B cell (primary cell): ENCODE data around the gene TNFRSF1B. TPM values are rescaled to one million over a fixed set of nuclear protein-coding genes. Genes with fewer than 3 reads are reported as not detected.

Experiments used
- ATAC-seq: fragments of 200-7000 bp; cut with Tn5 transposase; one replicate; pipeline ENCODE4 v1.10.0; 2021; ENCODE audit warnings: low read depth, mild to moderate bottlenecking, moderate number of reproducible peaks, moderate library complexity
- CTCF ChIA-PET: fragments of 350-600 bp; sonication (Branson Sonifier 250); formaldehyde crosslinking; loops from one replicate; lab custom pipeline; 2021; ENCODE audit warnings: antibody characterized with exemption, inconsistent platforms; lab: Charles Lee
- POLR2A ChIA-PET: fragments of 350-600 bp; sonication (Branson Sonifier 250); formaldehyde crosslinking; loops from one replicate; lab custom pipeline; 2021; ENCODE audit warnings: antibody characterized with exemption; lab: Charles Lee
- DNase-seq: peaks from one replicate; pipeline ENCODE4 v3.0.0; 2013
- H2AFZ ChIP-seq: 2 replicates; pipeline ENCODE4 v1.6.1; 2012; ENCODE audit warnings: mild to moderate bottlenecking, low read depth, low read length; ENCODE audit not compliant: insufficient read depth, poor library complexity, severe bottlenecking
- H3K27ac ChIP-seq, 2 donors: 1 replicate in 1 of 2; 2 replicates in 1 of 2; pipeline ENCODE4 v1.5.1; 2012 to 2013; ENCODE audit warnings: low read length in 2 of 2, mild to moderate bottlenecking in 2 of 2, moderate library complexity in 1 of 2
- H3K27me3 ChIP-seq, 4 experiments: fragments of 200-600 bp in 1 of 4; sonication (generic) in 1 of 4; replicated peaks in 1 of 4; 1 replicate in 2 of 4; 2 replicates in 2 of 4; pipeline versions ENCODE4 v1.6.1 to v1.7.0; 2013 to 2016; ENCODE audit warnings: low read length in 3 of 4, mild to moderate bottlenecking in 2 of 4, mixed read lengths in 1 of 4, moderate library complexity in 1 of 4; ENCODE audit not compliant: insufficient read depth in 4 of 4, control insufficient read depth in 3 of 4; ENCODE audit errors: control extremely low read depth in 1 of 4
- H3K36me3 ChIP-seq, 2 experiments: replicated peaks in 1 of 2; 1 replicate in 1 of 2; 2 replicates in 1 of 2; pipeline versions ENCODE4 v1.6.1 to v1.7.1; 2013; ENCODE audit warnings: low read length in 1 of 2; ENCODE audit not compliant: insufficient read depth in 2 of 2, control insufficient read depth in 1 of 2; ENCODE audit errors: control extremely low read depth in 1 of 2, extremely low read depth in 1 of 2
- H3K4me1 ChIP-seq, 2 donors: fragments of 200-600 bp in 1 of 2; sonication (generic) in 1 of 2; 1 replicate in 1 of 2; 2 replicates in 1 of 2; pipeline versions ENCODE4 v1.5.1 to v1.6.1; 2013 to 2017; ENCODE audit warnings: low read length in 2 of 2; ENCODE audit not compliant: control insufficient read depth in 2 of 2, insufficient read depth in 2 of 2
- H3K4me2 ChIP-seq: replicated peaks from 2 replicates; pipeline ENCODE3; 2012; ENCODE audit warnings: mild to moderate bottlenecking, low read depth, low read length; ENCODE audit not compliant: poor library complexity, severe bottlenecking
- H3K4me3 ChIP-seq, 5 experiments: fragments of 200-600 bp in 1 of 5; sonication (generic) in 1 of 5; 1 replicate in 3 of 5; 2 replicates in 2 of 5; pipeline versions ENCODE4 v1.5.1 to v1.7.0; 2011 to 2016; ENCODE audit warnings: low read length in 4 of 5, mild to moderate bottlenecking in 4 of 5, low read depth in 2 of 5, control low read depth in 1 of 5, moderate library complexity in 1 of 5; ENCODE audit not compliant: insufficient read depth in 1 of 5; ENCODE audit errors: control extremely low read depth in 1 of 5, extremely low read depth in 1 of 5
- H3K79me2 ChIP-seq: fragments of 200-600 bp; sonication (generic); one replicate; pipeline ENCODE4 v1.6.0; 2016; ENCODE audit warnings: low read length; ENCODE audit not compliant: control insufficient read depth, insufficient read depth
- H3K9ac ChIP-seq: fragments of 200-600 bp; sonication (generic); 2 replicates; pipeline ENCODE4 v1.6.1; 2017; ENCODE audit warnings: mild to moderate bottlenecking, low read length, moderate library complexity
- H3K9me3 ChIP-seq, 3 donors: one replicate each; pipeline versions ENCODE4 v1.6.1 to v1.7.1; 2013; ENCODE audit warnings: low read length in 2 of 3; ENCODE audit not compliant: control insufficient read depth in 2 of 3, insufficient read depth in 1 of 3; ENCODE audit errors: control extremely low read depth in 1 of 3
- H4K20me1 ChIP-seq: 2 replicates; pipeline ENCODE4 v1.6.0; 2012; ENCODE audit warnings: mild to moderate bottlenecking, low read length; ENCODE audit not compliant: insufficient read depth, control insufficient read depth, poor library complexity, severe bottlenecking
- H3K27ac Mint-ChIP-seq: one replicate; pipeline ENCODE4 v1.8.0; 2021; ENCODE audit warnings: mixed read lengths
- H3K27me3 Mint-ChIP-seq: one replicate; pipeline ENCODE4 v1.8.0; 2021; ENCODE audit warnings: mixed read lengths
- H3K4me1 Mint-ChIP-seq: one replicate; pipeline ENCODE4 v1.8.0; 2021; ENCODE audit warnings: mixed read lengths
- H3K4me3 Mint-ChIP-seq: one replicate; pipeline ENCODE4 v1.8.0; 2021; ENCODE audit warnings: mixed read lengths
- H3K9me3 Mint-ChIP-seq: one replicate; pipeline ENCODE4 v1.8.0; 2022; ENCODE audit warnings: mixed read lengths; ENCODE audit not compliant: insufficient read depth
- CTCF ChIP-seq: fragments of 200-600 bp; IDR thresholded peaks from one replicate; pipeline ENCODE4 v1.8.0; 2022; ENCODE audit warnings: antibody characterized with exemption, mild to moderate bottlenecking
- EZH2 ChIP-seq: IDR thresholded peaks from 2 replicates; pipeline ENCODE4 v1.6.1; 2012; ENCODE audit warnings: borderline replicate concordance, low read depth, mild to moderate bottlenecking, moderate library complexity, low read length; ENCODE audit not compliant: insufficient read depth, poor library complexity, severe bottlenecking
- WGBS: methylation state at CpG from one replicate; pipeline ENCODE4 v1.1.5; 2013; ENCODE audit warnings: missing lambda C conversion rate; ENCODE audit not compliant: insufficient coverage; 5-methylcytosine and 5-hydroxymethylcytosine counted together
- intact Hi-C: fragments of 100-400 bp; cut with micrococcal nuclease; formaldehyde crosslinking; loops from one replicate; pipeline ENCODE4 v1.10.0; 2022
- polyA plus RNA-seq: library from polyadenylated mRNA; depleted of rRNA; stranded (reverse); fragments of >200 nt; gene quantifications from 2 replicates; pipeline ENCODE4 v1.2.3, GENCODE V29; 2012
- total RNA-seq, 2 donors: library from RNA; stranded (reverse); fragments of 120-200 nt in 1 of 2; gene quantifications; 1 replicate in 1 of 2; 2 replicates in 1 of 2; pipeline versions ENCODE4 v1.2.3 to v1.2.4, GENCODE V29; 2013 to 2022

Gene TNFRSF1B
- total and polyA plus RNA-seq, 2 donors (not counting 1 experiment from before 2014, with no cell fraction given) = 37.7 to 99.4 TPM

DNA sequence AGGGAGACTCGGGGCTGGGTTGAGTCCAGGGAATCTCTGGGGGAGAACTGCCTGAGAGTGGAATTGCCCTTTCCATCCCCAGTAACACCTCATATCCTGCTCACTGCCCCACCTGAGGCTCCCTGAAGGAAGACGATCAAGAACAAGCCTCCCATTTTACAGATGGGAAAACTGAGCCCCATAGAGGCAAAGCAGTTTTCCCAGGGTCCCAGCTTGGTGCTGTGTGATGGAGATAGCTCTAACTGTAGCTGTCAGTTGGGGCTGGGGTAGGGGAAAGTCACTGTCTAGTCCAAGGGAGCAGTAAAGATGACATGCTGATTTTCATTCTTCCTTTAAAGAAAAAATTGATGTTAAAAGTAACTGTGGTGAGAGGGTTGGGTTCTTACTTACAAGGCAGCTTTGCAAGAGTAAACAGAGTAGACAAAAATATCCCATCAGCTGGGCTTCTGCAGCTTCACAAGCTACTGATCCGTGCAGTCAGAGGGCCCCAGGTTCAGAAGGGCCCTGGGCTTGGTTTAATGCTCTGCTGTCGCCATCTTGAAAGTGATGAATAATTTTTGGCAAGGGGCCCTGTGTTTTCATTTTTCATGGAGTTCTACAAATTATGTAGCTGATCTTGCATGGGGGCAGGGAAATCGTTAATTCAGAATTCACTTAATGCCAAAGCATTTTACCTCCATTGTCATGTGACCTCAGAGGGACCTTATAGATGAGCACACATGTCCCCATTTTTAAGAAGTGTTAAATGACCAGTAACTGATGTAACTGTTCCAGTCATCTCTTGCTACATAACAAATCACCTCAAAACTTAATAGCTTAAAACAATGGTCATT is 17.6 kb upstream of the TNFRSF1B start:
- ChIA-PET CTCF (interaction anchor here (1.1 to 15.1 kb wide), 14 partner anchors 9 to 127 kb away, joined by 3 to 169 read pairs (median 6); partner anchors contain the start of gene TNFRSF1B), POLR2A (interaction anchor here (0.6 to 5.2 kb wide), 8 partner anchors 7 to 239 kb away, joined by 3 to 30 read pairs (median 6); partner anchors contain the start of gene TNFRSF1B)
- Mint-ChIP-seq H3K27me3 (no peaks in the 10 kb centered on the region), H3K4me1 (peaks cover 89% of the 10 kb centered on the region), H3K4me3 (peak overlapping the region; percentile 65), H3K27ac (peak overlapping the region; percentile 92), H3K9me3 (no peaks in the 10 kb centered on the region)
- TF ChIP-seq CTCF (no peak), EZH2 (no peak)
- Histone ChIP-seq H4K20me1 (no peaks in the 10 kb centered on the region), H3K36me3 (no peaks in the 10 kb centered on the region), H3K9me3 (peaks cover 0 to 17% (median 0%) of the 10 kb centered on the region in 3 donors), H3K4me1 (peaks cover 89 to 100% of the 10 kb centered on the region in 2 donors), H3K27me3 (no peaks in the 10 kb centered on the region), H3K4me2 (peak overlapping the region; percentile 72), H3K4me3 (peak overlapping the region in 3 of 5 experiments; percentile 1 to 47 (median 3)), H3K79me2 (no peaks in the 10 kb centered on the region), H3K9ac (peak overlapping the region; percentile 24), H2AFZ (no peak overlapping the region), H3K27ac (peak overlapping the region; percentile 93)
- ATAC-seq (peak; percentile 37), DNase-seq (peak; percentile 65)
- intact Hi-C loops = no loop called here
- WGBS = 0% methylated on average over 2 of the region's 5 CpGs
